Spleen (tissue), 11 donors: ENCODE data around the gene PKN1. TPM values are rescaled to one million over a fixed set of nuclear protein-coding genes. Genes with fewer than 3 reads are reported as not detected.

Experiments
- DNase-seq: peaks from one replicate; pipeline ENCODE4 v3.0.0-alpha.2; 2020
- H3K27ac ChIP-seq, 8 donors: fragments of 200-600 bp; sonication (generic) in 7 of 8; 1 replicate in 4 of 8; 2 replicates in 4 of 8; pipeline versions ENCODE4 v1.5.0 to v1.8.0; 2016 to 2021; ENCODE audit warnings: inconsistent platforms in 4 of 8, mild to moderate bottlenecking in 4 of 8, moderate library complexity in 1 of 8
- H3K27me3 ChIP-seq, 7 donors: fragments of 200-600 bp; sonication (generic) in 6 of 7; replicated peaks in 1 of 7; 1 replicate in 4 of 7; 2 replicates in 3 of 7; pipeline versions ENCODE4 v1.5.0 to v1.8.0; 2016 to 2021; ENCODE audit warnings: inconsistent platforms in 3 of 7, mild to moderate bottlenecking in 1 of 7
- H3K36me3 ChIP-seq, 6 donors: fragments of 200-600 bp; sonication (generic) in 5 of 6; 1 replicate in 4 of 6; 2 replicates in 2 of 6; pipeline versions ENCODE4 v1.5.0 to v1.8.0; 2016 to 2021; ENCODE audit warnings: inconsistent platforms in 2 of 6
- H3K4me1 ChIP-seq, 6 donors: fragments of 200-600 bp; sonication (generic) in 5 of 6; 1 replicate in 3 of 6; 2 replicates in 3 of 6; pipeline versions ENCODE4 v1.5.0 to v1.8.0; 2016 to 2021; ENCODE audit warnings: inconsistent platforms in 3 of 6
- H3K4me3 ChIP-seq, 8 donors: fragments of 200-600 bp; sonication (generic) in 7 of 8; 1 replicate in 4 of 8; 2 replicates in 4 of 8; pipeline versions ENCODE4 v1.5.0 to v1.8.0; 2016 to 2021; ENCODE audit warnings: inconsistent platforms in 4 of 8, mild to moderate bottlenecking in 4 of 8, moderate library complexity in 2 of 8
- H3K9me3 ChIP-seq, 8 donors: fragments of 200-600 bp; sonication (generic) in 7 of 8; 1 replicate in 4 of 8; 2 replicates in 4 of 8; pipeline versions ENCODE4 v1.5.0 to v1.8.0; 2016 to 2021; ENCODE audit warnings: inconsistent platforms in 4 of 8
- POLR2A ChIP-seq, 3 donors: fragments of 450-650 bp; IDR thresholded peaks; one replicate each; pipeline ENCODE4 v1.5.1; 2017; ENCODE audit warnings: antibody characterized with exemption in 3 of 3, mild to moderate bottlenecking in 1 of 3
- POLR2AphosphoS5 ChIP-seq, 3 donors: sonication (generic); formaldehyde crosslinking; IDR thresholded peaks; one replicate each; pipeline ENCODE4 v1.5.1; 2017; ENCODE audit warnings: antibody characterized with exemption in 3 of 3
- WGBS, 5 donors: extraction: QIAGEN DNeasy Blood & Tissue Kit in 3 of 5; methylation state at CpG; one replicate each; pipeline versions ENCODE4 v1.1.5 to v1.1.7; 2013 to 2018; 5-methylcytosine and 5-hydroxymethylcytosine counted together
- intact Hi-C: fragments of 100-400 bp; cut with DNase I; formaldehyde crosslinking; loops from one replicate; pipeline ENCODE4 v1.15.0; 2023; ENCODE audit warnings: low total_unique reads
- polyA plus RNA-seq, 3 donors: library from polyadenylated mRNA; stranded (reverse); fragments of 200-250 nt; gene quantifications; one replicate each; pipeline ENCODE4 v1.2.1, GENCODE V29; 2013
- total RNA-seq, 7 donors: library from RNA; depleted of rRNA in 3 of 7; stranded (reverse); fragments of >200 nt in 3 of 7; fragmentation: NEBNext Ultra II Directional in 4 of 7; extraction: Animal tissue kit (Norgen Biotek cat#: 25700) in 4 of 7; gene quantifications; one replicate each; pipeline versions ENCODE4 v1.1.0 to v1.2.1, GENCODE V29; 2016 to 2021
- TF ChIP-seq, protein P1 (sequence below), 11 experiments: fragments of 200-600 bp in 7 of 11; fragments of 450-650 bp in 4 of 11; sonication (generic) in 4 of 11; IDR thresholded peaks in 8 of 11; conservative IDR thresholded peaks in 3 of 11; 1 replicate in 7 of 11; 2 replicates in 4 of 11; pipeline versions ENCODE4 v1.4.0 to v1.8.0; 2016 to 2021; ENCODE audit warnings: antibody characterized with exemption in 11 of 11, inconsistent platforms in 4 of 11, mild to moderate bottlenecking in 1 of 11
- donor health status: healthy with polysubstance abuse.
- donor health status: DM: no; HTN: no; CAD: no; lungs with moderate emphysema.
- donor health status: DM: no; HTN: no; CAD: no.
- donor health status: Bipolar disorder and iron deficiency.
- donor health status: healthy.
- donor health status: DM: no; HTN: no; CAD: no.
- donor health status: DM: yes; HTN: yes; CAD: no.

The PKN1 gene
- total and polyA plus RNA-seq, 10 donors, result 93.3 to 213 (median 166) TPM

DNA sequence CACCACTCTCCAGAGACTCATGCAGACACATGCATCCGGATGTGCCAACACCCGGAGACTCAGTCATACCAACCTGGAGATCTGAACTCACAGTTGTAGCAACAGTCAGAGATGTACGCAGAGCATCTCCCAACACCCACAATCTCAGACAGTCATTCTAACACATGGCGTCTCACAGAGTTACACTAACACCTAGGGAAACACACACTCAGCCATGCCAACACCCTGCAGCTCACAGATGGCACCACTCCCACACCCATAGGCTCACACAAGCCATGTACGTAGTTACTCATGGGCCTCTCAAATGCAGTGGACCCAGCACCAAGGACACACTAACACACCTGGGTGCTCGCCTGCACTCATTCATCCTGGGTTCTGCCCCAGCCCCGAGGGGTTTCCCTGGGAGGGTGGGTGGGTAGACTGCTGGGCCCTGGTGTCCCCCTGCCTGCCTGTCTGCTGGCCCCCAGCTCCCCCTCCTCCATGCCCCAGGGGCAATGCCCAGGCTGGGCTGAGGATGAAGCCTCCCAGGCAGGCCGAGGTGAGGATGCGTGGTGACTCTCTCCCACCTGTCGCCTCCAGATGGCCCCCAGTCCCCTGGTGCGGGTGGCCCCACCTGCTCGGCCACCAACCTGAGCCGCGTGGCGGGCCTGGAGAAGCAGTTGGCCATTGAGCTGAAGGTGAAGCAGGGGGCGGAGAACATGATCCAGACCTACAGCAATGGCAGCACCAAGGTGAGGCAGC lies 10.0 kb downstream of the PKN1 start:
- Histone ChIP-seq H3K4me1 (peaks cover 27 to 65% (median 38%) of the 10 kb centered on the region in 6 donors), H3K27me3 (no peaks in the 10 kb centered on the region), H3K36me3 (peaks cover 6 to 75% (median 71%) of the 10 kb centered on the region in 6 donors), H3K4me3 (no peak overlapping the region), H3K9me3 (no peaks in the 10 kb centered on the region), H3K27ac (peak overlapping the region in 1 of 8 donors; percentile 13)
- TF ChIP-seq POLR2AphosphoS5 (IDR thresholded peaks at IDR 0.05) (no peak), POLR2A (IDR thresholded peaks at IDR 0.05) (no peak)
- TF ChIP-seq, protein P1, sequence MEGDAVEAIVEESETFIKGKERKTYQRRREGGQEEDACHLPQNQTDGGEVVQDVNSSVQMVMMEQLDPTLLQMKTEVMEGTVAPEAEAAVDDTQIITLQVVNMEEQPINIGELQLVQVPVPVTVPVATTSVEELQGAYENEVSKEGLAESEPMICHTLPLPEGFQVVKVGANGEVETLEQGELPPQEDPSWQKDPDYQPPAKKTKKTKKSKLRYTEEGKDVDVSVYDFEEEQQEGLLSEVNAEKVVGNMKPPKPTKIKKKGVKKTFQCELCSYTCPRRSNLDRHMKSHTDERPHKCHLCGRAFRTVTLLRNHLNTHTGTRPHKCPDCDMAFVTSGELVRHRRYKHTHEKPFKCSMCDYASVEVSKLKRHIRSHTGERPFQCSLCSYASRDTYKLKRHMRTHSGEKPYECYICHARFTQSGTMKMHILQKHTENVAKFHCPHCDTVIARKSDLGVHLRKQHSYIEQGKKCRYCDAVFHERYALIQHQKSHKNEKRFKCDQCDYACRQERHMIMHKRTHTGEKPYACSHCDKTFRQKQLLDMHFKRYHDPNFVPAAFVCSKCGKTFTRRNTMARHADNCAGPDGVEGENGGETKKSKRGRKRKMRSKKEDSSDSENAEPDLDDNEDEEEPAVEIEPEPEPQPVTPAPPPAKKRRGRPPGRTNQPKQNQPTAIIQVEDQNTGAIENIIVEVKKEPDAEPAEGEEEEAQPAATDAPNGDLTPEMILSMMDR (IDR thresholded peaks at IDR 0.05 in 8 of 11, conservative IDR thresholded peaks at IDR 0.05 in 3 of 11), result no peak
- intact Hi-C loops, result no loop called here
- 94 to 98% (median 96%) methylated on average over 8 to 16 of the region's 16 CpGs for WGBS, 5 donors
- no peak for DNase-seq

DNA sequence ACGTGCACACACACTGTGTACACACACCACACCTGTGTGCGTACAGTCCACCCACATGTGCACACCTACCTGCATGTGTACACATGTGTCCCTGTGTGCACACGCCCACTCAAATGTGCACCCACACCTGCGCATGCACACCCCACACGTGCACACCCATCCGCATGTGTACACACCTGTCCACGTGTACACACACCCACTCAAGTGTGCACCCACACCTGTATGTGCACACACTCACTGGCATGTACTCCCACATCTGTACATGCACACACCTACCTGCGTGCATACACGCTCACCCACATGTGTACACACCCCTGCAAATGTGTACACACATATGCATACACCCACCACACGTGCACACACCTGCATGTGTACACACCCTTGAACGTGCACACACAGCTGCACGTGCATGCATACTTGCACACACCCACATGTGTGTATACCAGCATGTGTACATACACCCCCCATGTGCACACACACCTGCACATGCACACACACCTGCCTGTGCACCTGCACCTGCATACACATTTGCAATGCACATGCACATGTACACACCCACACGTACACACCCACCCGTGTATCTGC lies 10.6 kb downstream of the PKN1 start:
- intact Hi-C loops, result no loop called here
- H3K36me3 ChIP-seq, result peaks cover 6 to 82% (median 78%) of the 10 kb centered on the region in 6 donors
- H3K4me1 ChIP-seq, result peaks cover 25 to 63% (median 32%) of the 10 kb centered on the region in 6 donors
- WGBS, 5 donors, result 91 to 97% (median 96%) methylated on average over 14 of the region's 14 CpGs
- H3K9me3 ChIP-seq, result no peaks in the 10 kb centered on the region
- H3K4me3 ChIP-seq, result no peak overlapping the region
- TF ChIP-seq, protein P1 (IDR thresholded peaks at IDR 0.05 in 8 of 11, conservative IDR thresholded peaks at IDR 0.05 in 3 of 11), result no peak
- TF ChIP-seq POLR2AphosphoS5 (IDR thresholded peaks at IDR 0.05) (peak in 2 of 3 donors; percentile 40 to 53), POLR2A (IDR thresholded peaks at IDR 0.05) (no peak)
- no peak overlapping the region for H3K27ac ChIP-seq
- no peaks in the 10 kb centered on the region for H3K27me3 ChIP-seq
- DNase-seq, result no peak

DNA sequence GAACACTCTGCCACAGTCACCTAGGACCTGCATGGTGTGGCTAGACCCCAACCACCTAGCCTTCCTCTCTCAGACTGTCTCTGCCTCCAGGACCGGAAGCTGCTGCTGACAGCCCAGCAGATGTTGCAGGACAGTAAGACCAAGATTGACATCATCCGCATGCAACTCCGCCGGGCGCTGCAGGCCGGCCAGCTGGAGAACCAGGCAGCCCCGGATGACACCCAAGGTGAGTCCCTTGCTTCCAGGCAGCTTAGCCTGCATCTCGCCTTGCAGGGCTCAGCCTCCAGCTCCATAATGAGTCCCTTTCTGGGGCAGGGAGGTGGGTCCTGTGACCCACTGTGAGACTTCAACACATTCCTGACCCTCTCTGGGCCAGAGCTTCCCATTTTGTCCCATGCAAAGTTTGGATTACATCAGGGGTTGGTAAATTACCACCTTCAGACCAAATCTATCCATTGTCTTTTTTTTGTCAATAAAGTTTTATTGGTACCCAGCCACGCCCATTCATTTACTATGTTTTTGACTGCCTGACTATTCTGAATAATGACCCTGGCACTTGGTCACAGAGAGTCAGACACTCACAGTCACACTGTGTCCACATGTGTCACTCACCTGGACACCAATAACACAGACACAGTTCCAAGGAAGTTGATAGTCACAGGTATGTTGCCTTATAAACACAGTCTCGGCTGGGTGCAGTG lies 13.4 kb downstream of the PKN1 start:
- H3K27ac ChIP-seq, result no peak overlapping the region
- intact Hi-C loops, result no loop called here
- 95 to 98% (median 98%) methylated on average over 10 of the region's 10 CpGs for WGBS, 5 donors
- H3K4me1 ChIP-seq, result peaks cover 0 to 38% (median 4%) of the 10 kb centered on the region in 6 donors
- TF ChIP-seq POLR2A (IDR thresholded peaks at IDR 0.05), result no peak
- TF ChIP-seq POLR2AphosphoS5 (IDR thresholded peaks at IDR 0.05), result peak in 1 of 3 donors; percentile 34
- H3K36me3 ChIP-seq, result peaks cover 6 to 100% (median 100%) of the 10 kb centered on the region in 6 donors
- DNase-seq, result no peak
- no peaks in the 10 kb centered on the region for H3K9me3 ChIP-seq
- H3K4me3 ChIP-seq, result no peak overlapping the region
- H3K27me3 ChIP-seq, result no peaks in the 10 kb centered on the region

DNA sequence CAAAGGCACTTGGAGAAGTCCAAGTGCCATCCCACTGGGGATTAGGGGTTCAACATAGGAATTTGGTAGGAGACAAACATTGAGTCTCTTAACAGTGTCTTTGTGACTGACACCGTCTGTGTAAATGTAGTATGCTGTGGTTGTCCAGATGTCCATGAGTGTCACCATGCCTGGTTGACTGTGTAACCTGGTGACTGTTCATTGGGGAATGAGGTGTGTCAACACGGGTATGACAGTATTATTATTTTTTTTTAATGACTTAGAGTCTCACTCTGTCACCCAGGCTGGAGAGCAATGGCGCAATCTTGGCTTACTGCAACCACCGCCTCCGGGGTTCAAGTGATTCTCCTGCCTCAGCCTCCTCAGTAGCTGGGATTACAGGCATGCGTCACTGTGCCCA lies 16.2 kb downstream of the PKN1 start:
- no peak overlapping the region for H3K27ac ChIP-seq
- H3K36me3 ChIP-seq, result peaks cover 4 to 100% (median 100%) of the 10 kb centered on the region in 6 donors
- peaks cover 0 to 13% (median 0%) of the 10 kb centered on the region in 6 donors for H3K4me1 ChIP-seq
- H3K27me3 ChIP-seq, result no peaks in the 10 kb centered on the region
- no peak for DNase-seq
- 78 to 96% (median 89%) methylated on average over 6 of the region's 6 CpGs for WGBS, 5 donors
- no peaks in the 10 kb centered on the region for H3K9me3 ChIP-seq
- TF ChIP-seq, protein P1 (IDR thresholded peaks at IDR 0.05 in 8 of 11, conservative IDR thresholded peaks at IDR 0.05 in 3 of 11), result no peak
- TF ChIP-seq POLR2AphosphoS5 (IDR thresholded peaks at IDR 0.05) (no peak), POLR2A (IDR thresholded peaks at IDR 0.05) (no peak)
- H3K4me3 ChIP-seq, result no peak overlapping the region
- intact Hi-C loops, result no loop called here
